Glutamatergic neuron (in vitro differentiated cells): ENCODE measurements around the gene ARL5B. TPM values are rescaled to one million over a fixed set of nuclear protein-coding genes. Genes with fewer than 3 reads are reported as not detected.

Source experiments
- DNase-seq: peaks from one replicate; pipeline ENCODE4 v3.0.0; 2022
- H3K27ac Mint-ChIP-seq: one replicate; pipeline ENCODE4 v1.8.0; 2020; ENCODE audit warnings: mild to moderate bottlenecking, mixed read lengths, inconsistent platforms; ENCODE audit not compliant: unreplicated experiment
- H3K27me3 Mint-ChIP-seq: one replicate; pipeline ENCODE4 v1.8.0; 2020; ENCODE audit warnings: mild to moderate bottlenecking, moderate library complexity, mixed read lengths, inconsistent platforms; ENCODE audit not compliant: unreplicated experiment
- H3K36me3 Mint-ChIP-seq: one replicate; pipeline ENCODE4 v1.8.0; 2020; ENCODE audit warnings: mild to moderate bottlenecking, mixed read lengths, inconsistent platforms; ENCODE audit not compliant: unreplicated experiment
- H3K4me1 Mint-ChIP-seq: one replicate; pipeline ENCODE4 v1.8.0; 2020; ENCODE audit warnings: mild to moderate bottlenecking, low read depth, mixed read lengths, inconsistent platforms; ENCODE audit not compliant: unreplicated experiment
- H3K4me3 Mint-ChIP-seq: one replicate; pipeline ENCODE4 v1.8.0; 2020; ENCODE audit warnings: mild to moderate bottlenecking, mixed read lengths, inconsistent platforms; ENCODE audit not compliant: unreplicated experiment
- H3K9me3 Mint-ChIP-seq: one replicate; pipeline ENCODE4 v1.8.0; 2020; ENCODE audit warnings: mild to moderate bottlenecking, moderate library complexity, mixed read lengths, inconsistent platforms; ENCODE audit not compliant: unreplicated experiment
- total RNA-seq: library from RNA; stranded (reverse); fragmentation: NEBNext Ultra II Directional; extraction: Animal tissue kit (Norgen Biotek cat#: 25700); gene quantifications from one replicate; pipeline ENCODE4 v1.2.1, GENCODE V29; 2021; ENCODE audit not compliant: unreplicated experiment
- TF ChIP-seq, protein P1 (sequence below): fragments of 200-600 bp; sonication (generic); IDR thresholded peaks from one replicate; pipeline ENCODE4 v1.5.0; 2021; ENCODE audit not compliant: partially characterized antibody, unreplicated experiment

ARL5B gene
- total RNA-seq, 1 donor from 2014 or later = 41.4 TPM

DNA sequence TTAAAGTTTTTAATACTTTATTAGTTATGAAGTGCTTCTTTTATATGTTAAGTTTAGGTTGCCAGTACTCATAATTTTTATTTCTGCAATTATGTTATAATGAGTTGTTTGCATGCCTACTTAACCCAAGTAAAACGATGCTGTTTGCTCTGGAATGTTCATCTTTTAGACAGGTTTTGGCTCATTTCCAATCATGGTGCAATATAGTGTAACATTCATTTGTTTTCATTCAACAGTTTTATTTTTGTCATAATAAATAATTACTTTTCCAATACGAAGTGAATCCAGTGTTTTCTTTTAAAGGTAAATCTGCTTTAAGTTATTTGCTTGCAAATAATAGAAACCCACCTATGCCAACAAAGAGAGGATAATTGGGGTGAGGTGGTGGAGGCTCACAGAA lies 22.1 kb downstream of the ARL5B start:
- H3K4me1 Mint-ChIP-seq = no peaks in the 10 kb centered on the region
- no peaks in the 10 kb centered on the region for H3K27me3 Mint-ChIP-seq
- TF ChIP-seq, protein P1, sequence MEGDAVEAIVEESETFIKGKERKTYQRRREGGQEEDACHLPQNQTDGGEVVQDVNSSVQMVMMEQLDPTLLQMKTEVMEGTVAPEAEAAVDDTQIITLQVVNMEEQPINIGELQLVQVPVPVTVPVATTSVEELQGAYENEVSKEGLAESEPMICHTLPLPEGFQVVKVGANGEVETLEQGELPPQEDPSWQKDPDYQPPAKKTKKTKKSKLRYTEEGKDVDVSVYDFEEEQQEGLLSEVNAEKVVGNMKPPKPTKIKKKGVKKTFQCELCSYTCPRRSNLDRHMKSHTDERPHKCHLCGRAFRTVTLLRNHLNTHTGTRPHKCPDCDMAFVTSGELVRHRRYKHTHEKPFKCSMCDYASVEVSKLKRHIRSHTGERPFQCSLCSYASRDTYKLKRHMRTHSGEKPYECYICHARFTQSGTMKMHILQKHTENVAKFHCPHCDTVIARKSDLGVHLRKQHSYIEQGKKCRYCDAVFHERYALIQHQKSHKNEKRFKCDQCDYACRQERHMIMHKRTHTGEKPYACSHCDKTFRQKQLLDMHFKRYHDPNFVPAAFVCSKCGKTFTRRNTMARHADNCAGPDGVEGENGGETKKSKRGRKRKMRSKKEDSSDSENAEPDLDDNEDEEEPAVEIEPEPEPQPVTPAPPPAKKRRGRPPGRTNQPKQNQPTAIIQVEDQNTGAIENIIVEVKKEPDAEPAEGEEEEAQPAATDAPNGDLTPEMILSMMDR = no peak
- H3K9me3 Mint-ChIP-seq = peaks cover 2% of the 10 kb centered on the region
- no peak overlapping the region for H3K27ac Mint-ChIP-seq
- H3K36me3 Mint-ChIP-seq = no peaks in the 10 kb centered on the region
- H3K4me3 Mint-ChIP-seq = no peak overlapping the region
- no peak for DNase-seq

DNA sequence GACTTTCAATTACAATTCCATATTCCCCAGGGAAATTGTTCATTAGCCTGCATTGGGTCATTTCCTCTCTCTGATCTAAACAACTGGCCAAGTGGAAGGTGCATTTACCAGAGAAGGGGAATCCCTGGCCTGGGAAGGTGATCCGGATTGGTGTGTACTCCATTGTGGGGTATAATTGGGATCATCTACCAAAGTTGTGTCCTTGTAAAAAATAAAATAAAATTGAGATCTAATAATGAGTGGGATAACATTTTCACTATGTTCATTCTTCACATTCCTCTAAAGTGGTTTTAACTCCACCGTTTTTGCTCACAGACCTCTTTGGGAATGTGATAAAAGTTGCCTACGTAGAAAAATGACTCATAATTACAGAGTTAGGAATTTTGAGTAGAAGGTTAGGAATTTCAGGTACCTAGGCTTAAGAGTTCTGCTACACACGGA lies 22.8 kb downstream of the ARL5B start:
- Mint-ChIP-seq H3K9me3 (peaks cover 2% of the 10 kb centered on the region), H3K4me3 (no peak overlapping the region), H3K4me1 (no peaks in the 10 kb centered on the region), H3K27me3 (no peaks in the 10 kb centered on the region), H3K36me3 (no peaks in the 10 kb centered on the region), H3K27ac (no peak overlapping the region)
- TF ChIP-seq, protein P1 = no peak
- no peak for DNase-seq

DNA sequence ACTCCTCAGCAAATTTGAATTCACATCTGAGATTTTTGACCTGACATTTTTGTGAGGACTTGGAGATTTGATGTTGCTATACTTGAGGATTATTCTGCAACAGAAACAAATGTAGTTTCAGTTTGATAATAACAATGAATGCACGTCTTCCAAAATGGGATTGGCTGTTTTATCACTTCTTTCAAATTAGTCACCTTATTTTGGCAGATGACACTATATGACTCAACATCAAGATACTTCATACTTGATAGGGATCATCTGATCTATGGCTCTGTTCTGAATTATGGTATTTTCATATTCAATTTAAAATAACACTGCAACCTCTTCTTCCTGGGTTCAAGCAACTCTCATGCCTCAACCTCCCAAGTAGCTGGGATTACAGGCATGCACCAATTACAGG lies 24.2 kb downstream of the ARL5B start:
- DNase-seq = no peak
- Mint-ChIP-seq H3K36me3 (no peaks in the 10 kb centered on the region), H3K4me1 (peaks cover 3% of the 10 kb centered on the region), H3K9me3 (peaks cover 2% of the 10 kb centered on the region), H3K4me3 (no peak overlapping the region), H3K27me3 (no peaks in the 10 kb centered on the region), H3K27ac (no peak overlapping the region)
- TF ChIP-seq, protein P1 = no peak

DNA sequence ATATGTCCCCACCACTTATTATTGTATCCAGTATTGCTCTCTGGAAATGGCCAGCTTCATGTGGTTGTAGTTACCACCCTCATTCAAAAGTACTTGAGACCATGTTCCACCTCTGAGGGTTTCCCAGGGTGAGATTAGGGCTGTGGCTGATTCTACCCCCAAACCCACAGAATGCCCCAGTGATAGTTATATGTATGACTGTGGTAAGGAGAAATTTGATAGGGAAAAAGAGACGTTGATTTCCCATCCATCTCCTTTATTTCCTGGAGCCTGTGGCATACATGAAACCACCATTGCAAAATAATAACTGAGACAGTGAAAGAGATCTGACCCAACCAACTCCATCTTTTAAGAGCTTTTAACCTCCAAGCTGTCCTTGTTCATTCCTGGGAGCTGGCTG lies 25.2 kb downstream of the ARL5B start:
- H3K4me1 Mint-ChIP-seq = peaks cover 3% of the 10 kb centered on the region
- DNase-seq = no peak
- H3K27ac Mint-ChIP-seq = no peak overlapping the region
- H3K9me3 Mint-ChIP-seq = peaks cover 2% of the 10 kb centered on the region
- peaks cover 3% of the 10 kb centered on the region for H3K27me3 Mint-ChIP-seq
- TF ChIP-seq, protein P1 = no peak
- H3K4me3 Mint-ChIP-seq = no peak overlapping the region
- H3K36me3 Mint-ChIP-seq = no peaks in the 10 kb centered on the region

DNA sequence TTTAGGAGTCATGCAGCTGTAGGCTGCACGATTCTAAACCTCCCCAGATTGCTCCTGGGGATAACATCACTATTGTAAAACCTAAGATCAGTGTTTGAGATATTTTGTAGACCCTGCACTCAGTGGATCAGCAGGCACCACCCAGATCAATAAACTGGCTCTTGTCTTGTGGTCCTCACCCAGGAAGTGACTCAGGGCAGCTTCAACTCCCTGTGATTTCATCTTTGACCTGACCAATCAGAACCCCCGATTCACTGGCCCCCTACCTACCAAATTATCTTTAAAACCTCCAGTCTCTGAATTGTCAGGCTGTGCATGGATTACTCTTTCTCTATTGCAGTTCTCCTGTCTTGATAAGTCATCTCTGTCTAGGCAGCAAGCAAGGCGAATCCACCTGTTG lies 25.7 kb downstream of the ARL5B start:
- Mint-ChIP-seq H3K9me3 (peaks cover 2% of the 10 kb centered on the region), H3K36me3 (no peaks in the 10 kb centered on the region), H3K4me3 (no peak overlapping the region), H3K27me3 (peaks cover 3% of the 10 kb centered on the region), H3K27ac (no peak overlapping the region), H3K4me1 (peaks cover 3% of the 10 kb centered on the region)
- DNase-seq = no peak
- TF ChIP-seq, protein P1 = no peak
